ENCODE data around the gene MICA.

GRCh38 chr6:31402324-31403282 lies 792 bp upstream of the MICA start:
- TF ChIP-seq, protein P1, sequence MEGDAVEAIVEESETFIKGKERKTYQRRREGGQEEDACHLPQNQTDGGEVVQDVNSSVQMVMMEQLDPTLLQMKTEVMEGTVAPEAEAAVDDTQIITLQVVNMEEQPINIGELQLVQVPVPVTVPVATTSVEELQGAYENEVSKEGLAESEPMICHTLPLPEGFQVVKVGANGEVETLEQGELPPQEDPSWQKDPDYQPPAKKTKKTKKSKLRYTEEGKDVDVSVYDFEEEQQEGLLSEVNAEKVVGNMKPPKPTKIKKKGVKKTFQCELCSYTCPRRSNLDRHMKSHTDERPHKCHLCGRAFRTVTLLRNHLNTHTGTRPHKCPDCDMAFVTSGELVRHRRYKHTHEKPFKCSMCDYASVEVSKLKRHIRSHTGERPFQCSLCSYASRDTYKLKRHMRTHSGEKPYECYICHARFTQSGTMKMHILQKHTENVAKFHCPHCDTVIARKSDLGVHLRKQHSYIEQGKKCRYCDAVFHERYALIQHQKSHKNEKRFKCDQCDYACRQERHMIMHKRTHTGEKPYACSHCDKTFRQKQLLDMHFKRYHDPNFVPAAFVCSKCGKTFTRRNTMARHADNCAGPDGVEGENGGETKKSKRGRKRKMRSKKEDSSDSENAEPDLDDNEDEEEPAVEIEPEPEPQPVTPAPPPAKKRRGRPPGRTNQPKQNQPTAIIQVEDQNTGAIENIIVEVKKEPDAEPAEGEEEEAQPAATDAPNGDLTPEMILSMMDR (IDR thresholded peaks at IDR 0.05; ENCODE audit: poor library complexity), result no peak
- no peak for TF ChIP-seq EZH2 (IDR thresholded peaks at IDR 0.05; ENCODE audit: borderline replicate concordance)
